ENCODE results near the gene EFHC2.

DNA sequence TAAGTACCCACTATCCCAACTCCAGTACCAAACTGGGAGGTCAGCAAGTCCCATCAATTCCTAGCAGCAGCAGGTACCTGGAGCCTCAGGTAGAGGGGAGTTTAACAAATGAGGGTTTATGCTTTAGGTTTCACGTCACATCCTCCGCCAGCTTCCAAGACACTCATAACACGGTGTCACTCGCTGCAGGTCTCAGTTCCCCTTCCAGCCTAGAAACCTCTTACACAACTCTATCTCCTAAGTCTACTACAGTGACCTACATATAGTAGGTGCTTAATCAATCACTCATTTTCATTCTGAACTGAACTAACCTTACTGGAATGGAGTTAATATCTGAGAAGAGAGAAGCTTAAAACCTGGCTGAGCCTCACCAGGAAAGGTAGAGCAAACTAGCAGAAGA is 96.0 kb downstream of the EFHC2 start:
- TF ChIP-seq, protein P1, sequence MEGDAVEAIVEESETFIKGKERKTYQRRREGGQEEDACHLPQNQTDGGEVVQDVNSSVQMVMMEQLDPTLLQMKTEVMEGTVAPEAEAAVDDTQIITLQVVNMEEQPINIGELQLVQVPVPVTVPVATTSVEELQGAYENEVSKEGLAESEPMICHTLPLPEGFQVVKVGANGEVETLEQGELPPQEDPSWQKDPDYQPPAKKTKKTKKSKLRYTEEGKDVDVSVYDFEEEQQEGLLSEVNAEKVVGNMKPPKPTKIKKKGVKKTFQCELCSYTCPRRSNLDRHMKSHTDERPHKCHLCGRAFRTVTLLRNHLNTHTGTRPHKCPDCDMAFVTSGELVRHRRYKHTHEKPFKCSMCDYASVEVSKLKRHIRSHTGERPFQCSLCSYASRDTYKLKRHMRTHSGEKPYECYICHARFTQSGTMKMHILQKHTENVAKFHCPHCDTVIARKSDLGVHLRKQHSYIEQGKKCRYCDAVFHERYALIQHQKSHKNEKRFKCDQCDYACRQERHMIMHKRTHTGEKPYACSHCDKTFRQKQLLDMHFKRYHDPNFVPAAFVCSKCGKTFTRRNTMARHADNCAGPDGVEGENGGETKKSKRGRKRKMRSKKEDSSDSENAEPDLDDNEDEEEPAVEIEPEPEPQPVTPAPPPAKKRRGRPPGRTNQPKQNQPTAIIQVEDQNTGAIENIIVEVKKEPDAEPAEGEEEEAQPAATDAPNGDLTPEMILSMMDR (IDR thresholded peaks at IDR 0.05): no peak
- no peak for TF ChIP-seq POLR2AphosphoS5 (IDR thresholded peaks at IDR 0.05; ENCODE audit: low read depth, low read length)
